HG03457 (cell line): ENCODE results near the gene ATP11B.

Experiments
- ATAC-seq: cut with Tn5 transposase; IDR thresholded peaks from one replicate; pipeline ENCODE4 v1.9.1; 2021; ENCODE audit warnings: moderate number of reproducible peaks; ENCODE audit not compliant: unreplicated experiment

Gene ATP11B

GRCh38 chr3:182948305-182948704 is 155.0 kb downstream of the ATP11B start:
- no peak for ATAC-seq

- ATAC-seq = no peak
Observed at GRCh38 chr3:182949688-182950087, 156.4 kb downstream of the ATP11B start.

DNA sequence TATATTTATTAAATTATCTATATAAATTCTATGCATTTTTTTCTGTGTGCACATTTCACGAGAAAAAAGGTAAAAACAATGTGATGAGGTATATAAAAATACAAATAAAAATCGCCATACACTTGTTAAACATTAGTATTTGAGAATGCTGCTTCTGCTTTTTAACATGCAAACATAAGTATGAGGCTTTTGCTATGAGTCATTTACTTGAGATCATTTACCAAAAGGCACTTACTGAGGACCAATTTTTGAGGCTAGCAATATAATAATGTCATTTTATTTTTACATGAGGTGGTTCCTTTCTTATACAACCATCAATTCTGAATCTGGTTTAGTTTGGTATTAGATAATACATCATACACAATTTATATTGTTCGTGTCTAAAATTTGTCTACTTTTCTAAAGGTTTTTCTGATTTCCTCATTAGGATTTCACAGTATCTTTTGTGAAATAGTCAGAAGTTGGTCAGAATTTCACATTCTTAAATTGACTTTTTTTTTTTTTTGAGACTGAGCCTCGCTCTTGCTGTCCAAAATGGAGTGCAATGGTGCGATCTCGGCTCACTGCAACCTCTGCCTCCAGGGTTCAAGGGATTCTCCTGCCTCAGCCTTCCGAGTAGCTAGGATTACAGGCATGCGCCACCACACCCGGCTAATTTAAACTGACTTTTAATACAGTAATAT is 161.4 kb downstream of the ATP11B start:
- peak; percentile 85 for ATAC-seq

- no peak for ATAC-seq
Observed at GRCh38 chr3:182957226-182957625, 163.9 kb downstream of the ATP11B start.

- ATAC-seq = no peak
Observed at GRCh38 chr3:182957676-182958266, 164.5 kb downstream of the ATP11B start.

- ATAC-seq = no peak
Observed at GRCh38 chr3:182959474-182960350, 166.4 kb downstream of the ATP11B start.

- ATAC-seq = no peak
Observed at GRCh38 chr3:182962166-182962565, 168.9 kb downstream of the ATP11B start.

- ATAC-seq = no peak
Observed at GRCh38 chr3:182964179-182964578, 170.9 kb downstream of the ATP11B start.

DNA sequence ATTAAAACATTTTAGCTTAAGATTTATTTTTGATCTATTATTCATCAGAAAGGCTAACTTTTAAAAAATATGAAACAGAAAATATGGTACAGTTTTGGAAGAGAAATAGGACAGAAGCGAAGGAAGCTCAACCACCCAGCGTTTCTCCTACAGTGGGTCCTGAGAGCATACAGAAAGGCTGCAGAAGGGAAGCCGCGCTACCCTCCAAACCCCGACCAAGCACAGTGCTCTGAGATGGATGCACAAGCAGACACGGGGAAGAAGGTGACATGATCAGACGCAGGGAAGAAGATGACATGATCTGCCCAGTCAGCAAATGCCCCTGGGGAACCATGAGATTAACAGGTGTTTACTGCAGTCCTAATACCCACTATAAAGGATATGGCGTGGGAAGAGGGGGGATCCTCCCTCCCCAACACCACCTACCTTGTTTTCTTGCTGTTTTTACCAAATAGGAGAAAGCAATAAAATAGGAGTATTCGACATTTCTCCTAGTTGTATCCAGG is 172.6 kb downstream of the ATP11B start:
- ATAC-seq = no peak

DNA sequence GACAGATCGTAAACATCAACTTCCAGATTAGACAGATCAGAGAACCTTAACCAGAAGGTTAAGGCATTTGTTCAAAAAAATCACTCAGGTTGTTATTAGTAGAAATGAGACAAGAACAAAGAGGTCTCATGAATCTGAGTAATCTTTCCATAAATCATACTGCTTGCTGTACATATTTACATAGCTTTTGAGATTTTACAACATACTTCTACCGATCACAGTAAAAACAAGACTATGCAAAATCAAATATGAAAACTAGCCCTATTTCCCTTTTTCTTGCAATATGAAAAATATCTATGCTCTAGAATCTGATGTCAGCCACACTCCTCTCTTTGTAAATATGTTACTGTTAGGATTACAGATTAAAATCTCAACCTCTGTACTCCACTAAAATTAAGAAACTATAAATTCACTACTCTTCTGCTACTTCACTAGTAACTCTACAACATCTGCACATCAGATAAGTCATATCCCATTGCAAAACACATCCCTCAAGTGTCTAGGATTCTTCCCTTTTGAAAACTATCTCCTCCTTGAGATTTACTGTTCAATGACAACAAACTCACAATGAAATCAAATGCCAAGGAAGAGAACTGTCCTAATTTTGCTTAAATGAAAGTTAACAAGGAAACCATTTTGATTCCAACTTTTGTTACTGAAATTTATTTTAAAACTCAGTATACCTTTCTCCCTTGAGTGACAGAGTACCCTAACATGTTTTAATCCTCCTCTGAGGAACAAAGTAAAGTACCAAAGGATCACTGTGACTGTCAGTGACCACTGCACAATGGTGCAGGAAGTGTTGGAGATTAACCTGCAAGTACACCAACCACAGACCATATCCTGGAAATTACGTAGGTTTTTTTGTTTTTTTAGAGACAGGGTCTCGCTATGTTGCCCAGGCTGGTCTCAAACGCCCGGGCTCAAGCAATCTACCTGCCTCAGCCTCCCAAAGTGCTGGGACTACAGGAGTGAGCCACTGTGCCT is 174.2 kb downstream of the ATP11B start:
- peak; percentile 54 for ATAC-seq

DNA sequence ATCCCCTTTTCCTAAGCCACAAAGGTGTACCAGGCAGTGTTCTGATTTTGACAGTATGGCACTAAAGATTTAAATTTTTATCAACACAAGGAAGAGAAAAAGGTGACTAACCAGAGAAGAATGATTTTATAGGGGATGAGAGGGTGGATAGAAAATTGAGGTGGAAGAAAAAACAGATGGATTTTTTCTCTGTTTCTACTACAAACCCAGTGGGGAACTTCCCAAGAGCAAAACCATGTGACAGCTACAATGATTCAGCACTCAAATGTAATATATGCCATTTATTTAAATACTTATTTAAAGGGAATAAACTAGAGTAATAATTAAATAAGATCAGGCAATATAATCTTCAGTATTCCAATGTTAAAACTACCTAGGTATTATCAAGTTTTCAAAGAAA is 176.0 kb downstream of the ATP11B start:
- no peak for ATAC-seq

DNA sequence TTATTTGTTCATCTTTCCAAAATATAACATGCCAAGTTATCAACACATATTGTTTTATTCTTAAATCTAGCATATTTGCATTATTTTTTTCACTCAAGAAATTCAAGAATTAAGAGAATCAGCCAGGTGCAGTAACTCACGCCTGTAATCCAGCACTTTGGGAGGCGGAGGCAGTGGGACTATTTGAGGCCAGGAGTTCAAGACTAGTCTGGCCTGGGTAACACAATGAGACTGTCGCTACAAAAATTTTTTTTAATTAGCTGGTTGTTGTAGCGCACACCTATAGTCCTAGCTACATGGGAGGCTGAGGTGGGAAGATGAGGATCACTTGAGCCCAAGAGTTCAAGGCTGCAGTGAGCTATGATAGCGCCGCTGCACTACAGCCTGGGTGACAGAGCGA is 176.5 kb downstream of the ATP11B start:
- ATAC-seq = no peak

- no peak for ATAC-seq
Observed at GRCh38 chr3:182970811-182971418, 177.6 kb downstream of the ATP11B start.
